ENCODE data around the gene JDP2. TPM values are rescaled to one million over a fixed set of nuclear protein-coding genes. Genes with fewer than 3 reads are reported as not detected.

JDP2 gene
- polyA plus RNA-seq, 1 of the 3 experiments (the other 2 are of a cell fraction) = 22.3 TPM

- 80% methylated on average over 1 of the region's 1 CpG for WGBS (ENCODE audit: low lambda C conversion rate)
- POLR2A ChIA-PET = no interaction called here
These were observed 10.1 kb upstream of the JDP2 start for GRCh38 chr14:75417674-75418073.

GRCh38 chr14:75418850-75419768, 8.7 kb upstream of the JDP2 start:
- DNase-seq = no peak
- no peak overlapping the region for H3K4me3 ChIP-seq (ENCODE audit: low read depth in 2 of 2, low read length in 1 of 2)
- no peak overlapping the region for H2AFZ ChIP-seq (ENCODE audit: low read depth)
- H3K36me3 ChIP-seq (replicated peaks in 1 of 2; ENCODE audit: control insufficient read depth in 1 of 2, insufficient read depth in 2 of 2, low read length in 1 of 2) = no peaks in the 10 kb centered on the region
- H3K9me2 ChIP-seq = no peaks in the 10 kb centered on the region
- H3K27me3 ChIP-seq (ENCODE audit: insufficient read depth) = no peaks in the 10 kb centered on the region; the same call in 1 of the 2 replicates
- WGBS (ENCODE audit: low lambda C conversion rate) = 58% methylated on average over 16 of the region's 16 CpGs
- ChIA-PET POLR2A (no interaction called here), CTCF (interaction anchor here (1.0 to 1.5 kb wide), 2 partner anchors 16 to 97 kb away, joined by 3 to 4 read pairs; no protein-coding TSS in a partner anchor)
- no peaks in the 10 kb centered on the region for H3F3A ChIP-seq (replicated peaks; ENCODE audit: insufficient read depth)
- TF ChIP-seq FOSL2 (IDR thresholded peaks at IDR 0.05; ENCODE audit: borderline replicate concordance, low read depth) (no peak), MAX (IDR thresholded peaks at IDR 0.05; ENCODE audit: low read depth) (no peak), USF1 (IDR thresholded peaks at IDR 0.05; ENCODE audit: borderline replicate concordance, low read depth) (no peak)
- no peaks in the 10 kb centered on the region for H4K20me1 ChIP-seq (ENCODE audit: insufficient read depth)
- H3K79me2 ChIP-seq (ENCODE audit: insufficient read depth) = no peaks in the 10 kb centered on the region
- no peak overlapping the region for H3K9ac ChIP-seq
- peaks cover 0 to 2% of the 10 kb centered on the region in 2 experiments; a peak in 1 of 4 replicates for H3K4me1 ChIP-seq (ENCODE audit: control insufficient read depth in 1 of 2, insufficient read depth in 2 of 2, low read depth in 1 of 2, low read length in 1 of 2)
- no peaks in the 10 kb centered on the region for H3K9me3 ChIP-seq
- no peak overlapping the region for H3K27ac ChIP-seq (ENCODE audit: low read depth in 2 of 2, low read length in 1 of 2)
- no peak overlapping the region for H3K4me2 ChIP-seq

More at GRCh38 chr14:75417674-75418073, 10.1 kb upstream of the JDP2 start:
- Histone ChIP-seq H3K4me3 (ENCODE audit: low read depth in 2 of 2, low read length in 1 of 2) (no peak overlapping the region), H3K4me1 (ENCODE audit: control insufficient read depth in 1 of 2, insufficient read depth in 2 of 2, low read depth in 1 of 2, low read length in 1 of 2) (peaks cover 0 to 2% of the 10 kb centered on the region in 2 experiments; a peak in 1 of 4 replicates), H3K9me3 (no peaks in the 10 kb centered on the region), H3K27ac (ENCODE audit: low read depth in 2 of 2, low read length in 1 of 2) (no peak overlapping the region), H3K9ac (no peak overlapping the region), H3K9me2 (no peaks in the 10 kb centered on the region), H3K27me3 (ENCODE audit: insufficient read depth) (peaks cover 6% of the 10 kb centered on the region; the same call in 1 of the 2 replicates), H3F3A (replicated peaks; ENCODE audit: insufficient read depth) (no peaks in the 10 kb centered on the region), H4K20me1 (ENCODE audit: insufficient read depth) (no peaks in the 10 kb centered on the region), H3K79me2 (ENCODE audit: insufficient read depth) (no peaks in the 10 kb centered on the region), H3K4me2 (no peak overlapping the region), H2AFZ (ENCODE audit: low read depth) (no peak overlapping the region), H3K36me3 (replicated peaks in 1 of 2; ENCODE audit: control insufficient read depth in 1 of 2, insufficient read depth in 2 of 2, low read length in 1 of 2) (no peaks in the 10 kb centered on the region)
- DNase-seq = no peak
- CTCF ChIA-PET = interaction anchor here (1.0 to 1.5 kb wide), 2 partner anchors 9 to 17 kb away, joined by 3 to 4 read pairs; no protein-coding TSS in a partner anchor
- TF ChIP-seq FOSL2 (IDR thresholded peaks at IDR 0.05; ENCODE audit: borderline replicate concordance, low read depth) = no peak

- CTCF ChIA-PET = interaction anchor here (1.3 kb wide), 1 partner anchor 232 kb away, joined by 3 read pairs; no protein-coding TSS in a partner anchor
- no peak overlapping the region for H3K27ac ChIP-seq (ENCODE audit: low read depth in 2 of 2, low read length in 1 of 2)
These were observed 5.7 kb upstream of the JDP2 start for GRCh38 chr14:75422169-75422568.

More at GRCh38 chr14:75422169-75422568, 5.7 kb upstream of the JDP2 start:
- WGBS (ENCODE audit: low lambda C conversion rate) = 56% methylated on average over 8 of the region's 8 CpGs
- no peak for DNase-seq
- TF ChIP-seq FOXJ3 (CRISPR knock-in tag; IDR thresholded peaks at IDR 0.05) = no peak
- no peak for TF ChIP-seq MEF2A (IDR thresholded peaks at IDR 0.05; ENCODE audit: borderline replicate concordance, low read depth)
- no peak for TF ChIP-seq RAD21 (IDR thresholded peaks at IDR 0.05; ENCODE audit: low read length)
- no peak for TF ChIP-seq EZH2phosphoT487 (IDR thresholded peaks at IDR 0.05; ENCODE audit: borderline replicate concordance, low read depth)
- TF ChIP-seq MXI1 (IDR thresholded peaks at IDR 0.05; ENCODE audit: low read depth, low read length) = no peak
- no peak for TF ChIP-seq TCF12 (IDR thresholded peaks at IDR 0.05)
- TF ChIP-seq CTCF (IDR thresholded peaks at IDR 0.05) = no peak
- TF ChIP-seq POLR2AphosphoS5 (IDR thresholded peaks at IDR 0.05; ENCODE audit: low read depth, low read length) = no peak
- TF ChIP-seq JUND (IDR thresholded peaks at IDR 0.05) = no peak
- no peak for TF ChIP-seq GABPA (IDR thresholded peaks at IDR 0.05; ENCODE audit: low read depth)
- no peak for TF ChIP-seq ELF1 (IDR thresholded peaks at IDR 0.05)
- no peak for TF ChIP-seq RFX5 (IDR thresholded peaks at IDR 0.05; ENCODE audit: low read length)
- no peak for TF ChIP-seq EP300 (IDR thresholded peaks at IDR 0.05; ENCODE audit: borderline replicate concordance in 1 of 2, low read depth in 1 of 2, low read length in 1 of 2)
- TF ChIP-seq SIN3A (IDR thresholded peaks at IDR 0.05; ENCODE audit: borderline replicate concordance, low read depth, low read length) = no peak
- no peak for TF ChIP-seq NFIC (IDR thresholded peaks at IDR 0.05; ENCODE audit: borderline replicate concordance)
- TF ChIP-seq SMC3 (IDR thresholded peaks at IDR 0.05; ENCODE audit: low read depth, low read length) = no peak
- no peak for TF ChIP-seq RCOR1 (IDR thresholded peaks at IDR 0.05; ENCODE audit: low read length)
- Histone ChIP-seq H3K79me2 (ENCODE audit: insufficient read depth) (no peaks in the 10 kb centered on the region), H3K9ac (no peak overlapping the region), H3K36me3 (replicated peaks in 1 of 2; ENCODE audit: control insufficient read depth in 1 of 2, insufficient read depth in 2 of 2, low read length in 1 of 2) (no peaks in the 10 kb centered on the region), H3F3A (replicated peaks; ENCODE audit: insufficient read depth) (no peaks in the 10 kb centered on the region), H4K20me1 (ENCODE audit: insufficient read depth) (no peaks in the 10 kb centered on the region), H2AFZ (ENCODE audit: low read depth) (no peak overlapping the region), H3K9me3 (no peaks in the 10 kb centered on the region), H3K4me1 (ENCODE audit: control insufficient read depth in 1 of 2, insufficient read depth in 2 of 2, low read depth in 1 of 2, low read length in 1 of 2) (peaks cover 0 to 7% of the 10 kb centered on the region in 2 experiments; a peak in 1 of 4 replicates), H3K4me2 (no peak overlapping the region), H3K4me3 (ENCODE audit: low read depth in 2 of 2, low read length in 1 of 2) (no peak overlapping the region), H3K9me2 (no peaks in the 10 kb centered on the region), H3K27me3 (ENCODE audit: insufficient read depth) (no peaks in the 10 kb centered on the region)
- POLR2A ChIA-PET = no interaction called here

Data from SK-N-SH (cell line).